ENCODE data around the gene REV3L.
"Not testable (repeated sequence)": the region's sequence is repeated elsewhere in the genome, so short reads cannot be mapped to it uniquely, and the experiment has no call there.

REV3L gene

DNA sequence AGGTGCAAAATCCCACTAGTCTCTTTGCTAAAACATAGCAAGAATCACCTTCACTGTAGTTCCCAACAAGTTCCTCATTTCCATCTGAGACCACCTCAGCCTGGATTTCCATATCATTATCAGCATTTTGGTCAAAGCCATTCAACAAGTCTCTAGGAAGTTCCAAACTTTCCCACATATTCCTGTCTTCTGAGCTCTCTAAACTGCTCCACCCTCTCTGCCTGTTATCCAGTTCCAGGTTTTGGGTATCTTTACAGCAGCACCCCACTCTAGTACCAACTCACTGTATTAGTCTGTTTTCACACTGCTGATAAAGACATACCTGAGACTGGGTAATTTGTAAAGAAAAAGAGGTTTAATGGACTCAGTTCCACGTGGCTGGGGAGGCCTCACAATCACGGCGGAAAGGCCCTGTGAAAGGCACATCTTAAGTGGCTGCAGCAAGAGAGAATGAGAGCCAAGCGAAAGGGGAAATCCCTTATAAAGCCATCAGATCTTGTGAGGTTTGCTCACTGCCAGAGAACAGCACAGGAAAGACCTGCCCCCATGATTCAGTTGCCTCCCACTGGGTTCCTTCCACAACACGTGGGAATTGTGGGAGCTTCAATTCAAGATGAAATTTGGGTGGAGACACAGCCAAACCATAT, 192.2 kb downstream of the REV3L start:
- not testable (repeated sequence) for DNase-seq

DNA sequence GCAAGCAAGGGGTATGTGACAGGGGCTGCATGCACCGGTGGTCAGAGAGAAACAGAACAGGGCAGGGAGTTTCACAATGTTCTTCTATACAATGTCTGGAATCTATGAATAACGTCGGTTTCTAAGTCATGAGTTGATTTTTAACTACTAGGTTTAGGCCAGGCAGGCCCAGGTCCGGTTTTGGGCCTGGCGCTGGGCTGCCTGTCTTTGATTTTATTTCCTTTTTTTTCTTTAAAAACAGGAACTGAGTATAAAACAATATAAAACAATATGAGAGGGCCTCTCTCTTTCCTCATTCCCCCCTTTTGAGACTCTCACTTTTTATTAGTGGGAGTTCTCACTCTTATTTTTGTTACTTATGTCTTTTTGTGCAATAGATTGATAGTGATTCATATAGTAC, 198.7 kb downstream of the REV3L start:
- not testable (repeated sequence) for DNase-seq

DNA sequence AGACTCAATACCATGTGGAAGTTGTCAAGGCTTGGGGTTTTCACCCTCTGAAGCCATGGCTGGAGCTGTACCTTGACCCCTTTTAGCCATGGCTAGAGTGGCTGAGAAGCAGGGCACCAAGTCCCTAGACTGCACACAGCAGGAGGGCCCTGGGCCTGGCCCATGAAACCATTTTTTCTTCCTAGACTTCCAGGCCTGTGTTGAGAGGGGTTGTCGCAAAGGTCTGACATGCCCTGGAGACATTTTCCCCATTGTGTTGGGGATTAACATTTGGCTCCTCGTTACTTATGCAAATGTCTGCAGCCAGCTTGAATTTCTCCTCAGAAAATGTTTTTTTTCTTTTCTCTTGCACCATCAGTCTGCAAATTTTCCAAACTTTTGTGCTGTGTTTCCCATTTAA, 199.3 kb downstream of the REV3L start:
- no peak for DNase-seq

DNA sequence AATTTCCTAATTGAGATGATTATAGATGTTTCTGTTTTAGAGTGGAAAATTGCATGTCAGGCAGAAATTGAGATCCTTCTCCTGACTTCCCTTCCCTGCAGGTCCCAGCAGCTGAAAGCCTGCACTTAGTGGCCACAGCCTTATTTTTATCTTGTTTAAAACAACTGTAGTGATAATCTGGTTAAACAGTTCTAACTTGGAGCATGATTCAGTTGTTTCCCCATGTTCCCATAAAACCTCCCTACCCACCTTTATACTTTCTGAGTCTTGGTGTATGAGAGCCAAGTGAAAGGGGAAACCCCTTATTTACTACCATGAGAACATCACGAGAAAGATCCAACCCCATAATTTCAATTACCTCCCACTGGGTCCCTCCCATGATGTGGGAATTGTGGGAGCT, 200.5 kb downstream of the REV3L start:
- DNase-seq: no peak

DNA sequence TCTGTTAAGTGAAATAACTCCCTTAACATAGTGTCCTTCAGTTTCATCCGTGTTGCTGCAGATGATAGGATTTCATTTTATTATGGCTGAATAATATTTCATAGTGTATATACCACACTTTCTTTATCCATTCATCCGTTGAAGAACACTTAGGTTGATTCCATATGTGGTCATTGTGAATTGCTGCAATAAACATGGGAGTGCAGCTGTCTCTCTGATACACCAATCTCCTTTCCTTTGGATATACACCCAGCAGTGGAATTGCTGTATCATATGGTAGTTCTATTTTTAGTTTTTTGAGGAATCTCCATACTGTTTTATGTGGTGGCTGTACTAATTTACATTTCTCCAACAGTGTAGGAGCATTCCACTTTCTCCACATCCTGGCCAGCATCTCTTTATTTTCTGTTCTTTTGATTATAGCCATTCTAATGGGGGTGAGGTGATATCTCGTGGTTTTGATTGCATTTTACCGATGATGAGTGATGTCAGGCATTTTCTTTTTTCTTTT, 202.5 kb downstream of the REV3L start:
- no peak for DNase-seq

GRCh38 chr6:111278731-111279130, 204.3 kb downstream of the REV3L start:
- DNase-seq: no peak

DNA sequence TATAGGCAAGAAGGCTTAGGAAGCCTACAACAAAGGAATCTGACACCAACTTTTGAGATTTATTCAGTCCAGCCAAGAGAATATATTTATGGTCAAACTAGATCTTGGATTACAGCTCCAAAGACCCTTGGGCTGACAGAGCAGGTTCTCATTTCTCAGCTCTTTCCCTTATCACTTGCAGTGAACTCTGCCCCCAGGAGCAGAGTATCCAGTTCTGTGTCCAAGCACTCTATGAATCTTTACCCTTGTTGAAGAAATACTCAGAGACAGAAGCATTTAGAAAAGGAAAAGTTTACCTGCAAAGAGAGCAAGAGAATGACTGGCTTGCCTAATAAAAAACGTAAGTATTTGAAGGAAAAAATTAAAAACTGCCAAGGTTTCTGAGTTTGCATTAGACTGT, 205.2 kb downstream of the REV3L start:
- no peak for DNase-seq

DNA sequence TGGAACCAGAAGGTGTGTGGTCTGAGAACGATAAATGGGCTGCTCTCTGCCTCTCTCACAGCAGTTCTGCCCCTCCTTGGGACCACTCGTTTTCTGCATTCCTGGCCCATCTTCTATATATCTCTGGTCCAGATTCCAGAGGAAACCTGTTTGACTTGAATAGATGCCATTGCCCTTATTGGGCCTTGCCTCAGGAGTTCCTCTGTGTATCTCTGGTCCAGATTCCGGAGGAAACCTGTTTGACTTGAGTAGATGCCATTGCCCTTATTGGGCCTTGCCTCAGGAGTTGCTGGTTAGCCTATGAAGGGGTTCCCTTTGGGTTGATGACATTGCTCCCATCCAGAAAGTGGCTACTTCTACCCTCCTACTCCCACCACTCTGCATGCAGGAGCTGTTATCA, 206.3 kb downstream of the REV3L start:
- no peak for DNase-seq

- no peak for DNase-seq
Observed at GRCh38 chr6:111276335-111276734, 206.7 kb downstream of the REV3L start.

- no peak for DNase-seq
Observed at GRCh38 chr6:111274593-111275217, 208.3 kb downstream of the REV3L start.

- DNase-seq: no peak
Observed at GRCh38 chr6:111270121-111270520, 212.9 kb downstream of the REV3L start.

DNA sequence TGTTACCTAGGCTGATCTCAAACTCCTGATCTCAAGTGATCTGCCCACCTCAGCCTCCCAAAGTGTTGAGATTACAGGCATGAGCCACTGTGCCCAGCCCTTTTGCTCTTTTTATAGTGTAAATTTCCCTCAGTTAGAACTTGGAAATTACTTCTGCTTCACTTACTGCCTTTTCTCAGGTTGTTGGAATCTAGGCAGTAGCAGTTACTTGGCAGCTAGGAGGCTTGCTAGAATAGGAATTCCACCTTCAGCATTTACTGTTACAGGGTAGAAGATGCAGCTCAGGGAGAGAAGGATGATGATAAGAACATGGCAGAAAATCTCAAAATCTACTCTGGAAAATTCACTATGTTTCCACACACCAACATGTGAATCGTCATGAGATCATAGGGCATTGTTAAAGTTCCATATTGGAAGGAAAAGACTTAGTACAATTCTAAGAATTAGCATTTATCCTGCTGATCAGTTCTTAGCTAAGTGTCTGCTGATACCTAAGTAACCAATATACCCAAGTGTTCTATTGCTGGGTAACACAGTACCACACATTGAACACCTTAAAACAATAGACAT, 213.5 kb downstream of the REV3L start:
- DNase-seq: no peak

DNA sequence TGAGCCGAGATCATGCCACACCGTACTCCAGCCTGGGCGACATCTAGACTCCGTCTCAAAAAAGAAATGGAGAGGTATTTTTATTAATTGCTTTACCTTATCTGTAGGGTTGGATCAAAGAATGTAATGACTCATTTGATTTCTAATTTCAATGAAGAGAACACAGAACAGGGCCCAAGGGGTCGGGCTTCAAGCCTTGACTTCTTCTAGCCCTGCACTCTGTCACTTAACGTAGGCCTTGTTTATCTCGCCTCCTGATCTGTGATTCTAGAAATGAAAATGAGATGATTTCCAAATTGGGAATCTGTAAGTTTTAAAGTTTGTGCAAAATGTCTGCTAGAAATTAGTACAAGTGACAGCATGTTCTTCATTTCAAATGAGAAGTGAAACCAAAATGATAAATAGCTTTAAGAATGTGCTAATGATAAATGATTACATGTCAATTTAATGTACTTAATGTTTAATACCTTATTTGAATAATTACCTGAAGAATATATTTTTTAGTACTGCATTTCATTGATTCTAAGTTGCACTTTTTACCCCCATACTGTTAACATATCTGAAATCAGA, 215.2 kb downstream of the REV3L start:
- DNase-seq: no peak

DNA sequence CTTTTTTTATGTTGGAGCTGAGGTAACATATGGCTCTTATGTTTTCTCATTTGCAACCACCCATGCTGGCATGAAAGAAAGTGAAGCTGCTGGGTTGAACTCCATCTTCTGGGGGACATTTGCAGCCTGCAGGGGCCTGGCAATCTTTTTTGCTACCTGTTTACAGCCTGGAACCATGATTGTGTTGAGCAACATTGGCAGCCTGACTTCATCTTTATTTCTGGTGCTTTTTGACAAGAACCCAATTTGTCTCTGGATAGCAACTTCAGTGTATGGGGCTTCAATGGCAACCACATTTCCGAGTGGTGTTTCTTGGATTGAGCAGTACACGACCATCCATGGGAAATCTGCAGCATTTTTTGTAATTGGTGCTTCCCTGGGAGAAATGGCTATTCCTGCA, 216.7 kb downstream of the REV3L start:
- DNase-seq: no peak

DNA sequence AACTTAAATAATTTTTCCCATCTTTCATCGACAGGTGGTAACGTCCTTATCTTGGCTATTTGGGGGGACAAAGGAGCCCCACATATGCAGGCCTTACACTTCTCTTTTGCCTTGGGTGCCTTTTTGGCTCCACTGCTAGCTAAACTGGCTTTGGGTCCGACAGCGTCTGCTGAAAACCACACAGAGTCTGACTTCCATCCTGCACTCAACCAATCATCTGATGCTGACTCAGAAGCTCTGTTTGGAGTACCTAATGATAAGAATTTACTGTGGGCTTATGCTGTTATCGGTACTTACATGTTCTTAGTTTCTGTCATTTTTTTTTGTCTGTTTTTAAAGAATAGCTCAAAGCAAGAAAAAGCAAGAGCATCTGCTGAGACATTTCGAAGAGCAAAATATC, 217.2 kb downstream of the REV3L start:
- DNase-seq: no peak

DNA sequence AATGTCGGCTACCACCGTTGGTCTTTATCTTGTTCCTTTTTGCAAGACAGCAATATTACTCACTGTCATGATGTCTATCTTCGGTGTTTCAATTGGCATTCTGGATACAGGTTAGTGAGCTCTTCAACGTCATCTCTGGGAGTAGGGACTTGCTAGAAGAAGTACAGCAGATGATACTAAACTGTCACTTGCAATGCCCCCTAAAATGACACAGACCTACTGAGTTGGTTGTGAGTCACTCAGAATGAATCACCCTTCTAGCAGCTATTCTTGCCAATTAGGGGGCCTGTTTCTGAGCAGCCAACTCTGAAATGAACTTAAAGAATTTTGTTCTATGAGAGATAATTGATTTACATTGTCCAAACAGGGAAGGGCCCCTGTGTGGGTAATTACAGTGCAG, 219.2 kb downstream of the REV3L start:
- DNase-seq: no peak

DNA sequence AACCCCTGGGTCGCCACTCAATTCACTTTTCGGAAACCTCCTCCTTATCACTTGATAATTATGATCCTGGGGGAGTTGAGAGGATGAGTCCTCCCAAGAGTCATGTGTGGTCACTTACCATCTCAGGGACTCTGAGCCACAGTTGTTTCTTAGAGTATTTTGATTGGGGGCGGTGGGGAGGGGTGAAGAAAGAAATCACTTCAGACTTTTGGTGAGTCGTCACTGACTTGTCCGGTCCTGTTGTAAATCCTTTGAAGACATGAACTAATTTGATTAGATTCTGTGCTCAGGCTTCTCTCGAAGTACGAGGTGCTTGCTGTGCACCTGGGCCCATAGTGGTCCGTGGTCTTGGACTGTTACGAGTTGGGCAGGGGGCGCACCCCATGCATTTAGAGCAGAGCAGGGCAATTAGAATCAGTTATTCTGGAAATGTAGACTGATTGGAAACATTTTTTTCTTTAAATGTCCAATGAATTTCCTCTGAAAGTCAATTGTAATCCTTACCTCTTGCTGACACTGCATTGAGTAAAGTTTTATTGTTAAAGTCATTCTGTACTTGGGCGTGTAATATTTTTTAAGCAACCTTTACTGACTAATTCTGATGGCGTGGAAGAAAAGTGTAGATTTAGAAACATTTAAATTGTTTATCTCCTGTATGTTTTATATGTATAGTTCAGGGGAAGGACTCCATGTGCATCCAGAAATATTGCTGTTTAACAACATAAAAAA, 222.3 kb downstream of the REV3L start:
- DNase-seq: no peak

- peak; percentile 97 to 99 (median 99) for DNase-seq
Observed at GRCh38 chr6:111259089-111259831, 223.8 kb downstream of the REV3L start.

DNA sequence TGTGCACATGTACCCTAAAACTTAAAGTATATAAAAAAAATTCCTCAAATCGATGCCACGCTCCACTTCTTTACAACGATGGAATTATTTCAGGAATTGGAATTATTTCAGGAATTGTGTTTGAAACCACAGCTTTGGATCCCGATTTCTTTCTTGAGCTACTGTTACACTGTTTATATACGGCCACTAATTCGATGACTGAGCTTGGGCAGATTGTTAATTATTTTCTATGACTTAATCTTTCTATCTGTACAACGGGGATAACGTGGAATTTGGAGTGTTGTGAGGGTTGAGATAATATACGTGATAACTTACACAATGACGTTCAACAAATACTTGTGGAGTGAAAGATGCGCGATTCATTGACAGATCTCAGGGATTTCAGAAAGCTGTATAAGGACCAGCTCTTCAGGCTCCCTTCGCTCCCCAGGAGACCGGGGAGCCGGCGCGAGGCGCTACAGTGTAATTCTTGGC, 224.4 kb downstream of the REV3L start:
- DNase-seq: no peak

GRCh38 chr6:111258010-111258409, 225.0 kb downstream of the REV3L start:
- DNase-seq: no peak

DNA sequence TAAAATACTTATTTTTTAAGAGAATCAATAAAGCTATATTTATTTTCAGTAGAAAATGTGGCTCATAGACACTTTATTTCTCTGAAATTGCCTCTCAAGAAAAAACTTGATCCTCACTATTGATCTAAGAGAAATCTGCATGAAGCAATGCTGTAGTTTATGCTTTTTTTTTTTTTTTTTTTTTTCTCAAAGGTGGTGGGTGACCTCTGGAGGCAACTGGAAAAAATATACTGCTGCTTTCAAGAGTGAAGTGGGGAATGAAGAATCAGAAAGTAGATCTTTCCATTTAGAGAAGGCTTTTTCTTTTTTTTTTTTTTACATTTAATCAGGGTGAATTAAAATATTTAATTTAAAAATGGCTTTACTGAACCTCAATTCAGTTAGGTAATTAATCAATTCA, 226.4 kb downstream of the REV3L start:
- DNase-seq: peak in 1 of 3 experiments; percentile 7

GRCh38 chr6:111255838-111256237, 227.2 kb downstream of the REV3L start:
- DNase-seq: not testable (repeated sequence)

GRCh38 chr6:111254779-111255166, 228.2 kb downstream of the REV3L start:
- no peak for DNase-seq

All from NCI-H1417 (cell line).